GM12865 (cell line): ENCODE results near the gene CEACAM16.

Source experiments
- DNase-seq: peaks from one replicate; pipeline ENCODE4 v3.0.0; 2010; ENCODE audit warnings: low read depth
- H3K4me3 ChIP-seq: 2 replicates; pipeline ENCODE4 v1.5.1; 2011; ENCODE audit warnings: mild to moderate bottlenecking, low read depth, low read length, control low read depth
- TF ChIP-seq, protein P1 (sequence below): IDR thresholded peaks from 2 replicates; pipeline ENCODE4 v1.5.1; 2011; ENCODE audit warnings: low read length, control low read depth, low read depth, inconsistent platforms; ENCODE audit not compliant: insufficient read depth; ENCODE audit errors: missing control alignments

CEACAM16 gene

DNA sequence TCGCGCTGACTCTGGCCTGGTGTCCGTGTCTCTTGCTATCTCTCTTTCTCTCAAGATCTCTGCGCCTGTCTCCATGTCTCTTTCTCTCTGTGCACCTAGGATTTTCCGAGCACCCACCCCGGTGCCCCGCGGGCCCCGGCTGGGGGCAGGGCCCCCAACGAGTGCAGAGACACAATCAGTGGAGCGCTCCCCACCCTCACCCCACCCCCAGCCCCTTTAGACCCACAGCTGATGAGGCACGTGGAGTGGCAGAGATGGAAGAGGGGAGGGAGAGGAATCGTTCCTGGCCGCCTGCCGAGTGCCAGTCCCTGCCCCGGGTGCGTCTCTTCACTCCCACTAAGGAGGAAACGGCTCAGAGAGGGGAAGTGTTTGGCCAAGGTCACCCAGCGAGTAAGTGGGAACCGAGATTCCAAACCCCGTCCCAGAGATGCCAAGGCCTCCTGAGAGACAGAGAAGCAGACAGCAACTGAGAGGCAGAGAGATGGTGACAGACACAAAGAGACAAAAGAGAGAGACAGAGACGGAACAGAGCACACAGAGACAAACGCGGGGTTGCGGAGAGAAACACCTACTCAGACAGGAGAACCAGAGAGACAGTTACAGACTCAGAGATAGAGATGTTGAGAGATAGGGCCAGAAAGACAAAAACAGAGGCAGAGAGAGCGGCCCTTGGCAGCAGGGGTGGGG lies 48.9 kb downstream of the CEACAM16 start:
- no peak for DNase-seq
- H3K4me3 ChIP-seq: peak overlapping the region; percentile 63
- TF ChIP-seq, protein P1, sequence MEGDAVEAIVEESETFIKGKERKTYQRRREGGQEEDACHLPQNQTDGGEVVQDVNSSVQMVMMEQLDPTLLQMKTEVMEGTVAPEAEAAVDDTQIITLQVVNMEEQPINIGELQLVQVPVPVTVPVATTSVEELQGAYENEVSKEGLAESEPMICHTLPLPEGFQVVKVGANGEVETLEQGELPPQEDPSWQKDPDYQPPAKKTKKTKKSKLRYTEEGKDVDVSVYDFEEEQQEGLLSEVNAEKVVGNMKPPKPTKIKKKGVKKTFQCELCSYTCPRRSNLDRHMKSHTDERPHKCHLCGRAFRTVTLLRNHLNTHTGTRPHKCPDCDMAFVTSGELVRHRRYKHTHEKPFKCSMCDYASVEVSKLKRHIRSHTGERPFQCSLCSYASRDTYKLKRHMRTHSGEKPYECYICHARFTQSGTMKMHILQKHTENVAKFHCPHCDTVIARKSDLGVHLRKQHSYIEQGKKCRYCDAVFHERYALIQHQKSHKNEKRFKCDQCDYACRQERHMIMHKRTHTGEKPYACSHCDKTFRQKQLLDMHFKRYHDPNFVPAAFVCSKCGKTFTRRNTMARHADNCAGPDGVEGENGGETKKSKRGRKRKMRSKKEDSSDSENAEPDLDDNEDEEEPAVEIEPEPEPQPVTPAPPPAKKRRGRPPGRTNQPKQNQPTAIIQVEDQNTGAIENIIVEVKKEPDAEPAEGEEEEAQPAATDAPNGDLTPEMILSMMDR: no peak

DNA sequence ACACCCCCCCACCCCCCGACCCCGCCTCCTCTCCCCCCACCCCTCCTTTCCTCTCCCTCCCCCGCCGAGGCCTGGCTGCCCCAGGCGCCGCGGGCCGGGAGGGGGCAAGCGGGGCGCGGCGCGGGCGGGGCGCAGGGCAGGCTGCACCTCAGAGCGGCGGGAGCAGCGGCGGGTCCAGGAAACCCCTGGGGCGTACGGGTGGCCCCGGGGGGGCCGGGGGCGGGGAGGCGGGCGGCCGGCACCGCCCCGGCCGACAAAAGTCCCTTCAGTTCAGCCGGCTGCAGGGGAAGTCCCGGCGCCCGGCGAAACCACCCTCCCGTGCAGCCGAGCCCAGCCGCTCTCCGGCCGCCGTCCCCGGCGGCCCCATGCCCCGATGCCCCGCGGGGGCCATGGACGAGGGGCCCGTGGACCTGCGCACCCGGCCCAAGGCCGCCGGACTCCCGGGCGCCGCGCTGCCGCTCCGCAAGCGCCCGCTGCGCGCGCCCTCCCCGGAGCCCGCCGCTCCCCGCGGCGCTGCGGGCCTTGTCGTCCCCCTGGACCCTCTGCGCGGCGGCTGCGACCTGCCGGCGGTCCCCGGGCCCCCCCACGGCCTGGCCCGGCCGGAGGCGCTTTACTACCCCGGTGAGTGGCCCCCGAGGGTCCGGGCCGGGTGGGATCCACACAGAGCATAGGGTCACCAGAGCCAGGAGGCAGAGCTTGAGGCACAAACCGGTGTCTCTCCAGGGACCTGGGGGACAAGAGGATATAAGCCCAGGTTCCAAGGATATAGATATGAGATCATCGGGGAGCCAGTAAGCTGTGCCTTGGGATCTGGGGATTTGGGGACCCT lies 49.7 kb downstream of the CEACAM16 start, which contains the start of gene BCL3:
BCL3 (plus strand) TSS at position 283 of the 829 bp plus-strand sequence; CDS start at position 366, 83 bp downstream.
- DNase-seq: peak; percentile 81
- H3K4me3 ChIP-seq: peak within 1 kb of the TSS; percentile 79
- TF ChIP-seq, protein P1: no peak

DNA sequence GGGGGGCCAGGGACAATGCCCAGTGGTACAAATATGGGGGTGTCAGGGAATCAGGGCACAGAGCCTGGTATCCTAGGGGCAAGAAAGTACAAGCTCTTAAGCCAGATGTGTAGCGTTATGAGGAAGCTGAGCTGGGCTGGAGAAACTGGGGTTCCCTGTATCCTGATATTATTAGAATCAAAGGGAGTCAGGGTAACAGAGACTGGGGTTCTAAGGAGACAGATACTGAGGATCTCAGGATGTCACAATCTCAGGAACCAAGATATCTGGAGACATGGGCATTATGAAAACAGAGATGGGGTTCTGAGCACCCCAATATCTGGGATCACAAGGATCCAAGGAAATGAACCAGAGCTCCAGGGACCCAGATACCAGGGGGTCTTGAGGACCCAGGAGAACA lies 50.3 kb downstream of the CEACAM16 start:
- H3K4me3 ChIP-seq: peak overlapping the region; percentile 79
- TF ChIP-seq, protein P1: no peak
- no peak for DNase-seq

DNA sequence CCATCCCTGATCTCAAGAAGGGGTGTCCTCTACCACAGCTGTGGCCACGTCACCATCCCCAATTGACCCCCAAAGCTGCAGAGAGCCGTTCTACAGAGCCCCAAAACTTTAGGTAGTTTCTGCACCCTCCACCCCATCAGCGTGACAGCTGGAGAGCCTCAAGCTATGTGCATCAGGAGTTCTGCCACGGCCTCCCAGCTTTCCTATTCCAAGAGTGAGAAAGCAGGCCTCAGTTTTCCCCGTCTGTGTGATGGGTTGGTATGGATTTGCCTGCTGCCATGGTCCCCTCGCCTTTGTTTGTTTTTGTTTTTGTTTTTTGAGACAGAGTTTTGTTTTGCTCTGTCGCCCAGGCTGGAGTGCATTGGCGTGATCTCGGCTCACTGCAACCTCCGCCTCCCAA lies 51.0 kb downstream of the CEACAM16 start:
- DNase-seq: no peak
- TF ChIP-seq, protein P1: no peak
- H3K4me3 ChIP-seq: peak overlapping the region; percentile 79

DNA sequence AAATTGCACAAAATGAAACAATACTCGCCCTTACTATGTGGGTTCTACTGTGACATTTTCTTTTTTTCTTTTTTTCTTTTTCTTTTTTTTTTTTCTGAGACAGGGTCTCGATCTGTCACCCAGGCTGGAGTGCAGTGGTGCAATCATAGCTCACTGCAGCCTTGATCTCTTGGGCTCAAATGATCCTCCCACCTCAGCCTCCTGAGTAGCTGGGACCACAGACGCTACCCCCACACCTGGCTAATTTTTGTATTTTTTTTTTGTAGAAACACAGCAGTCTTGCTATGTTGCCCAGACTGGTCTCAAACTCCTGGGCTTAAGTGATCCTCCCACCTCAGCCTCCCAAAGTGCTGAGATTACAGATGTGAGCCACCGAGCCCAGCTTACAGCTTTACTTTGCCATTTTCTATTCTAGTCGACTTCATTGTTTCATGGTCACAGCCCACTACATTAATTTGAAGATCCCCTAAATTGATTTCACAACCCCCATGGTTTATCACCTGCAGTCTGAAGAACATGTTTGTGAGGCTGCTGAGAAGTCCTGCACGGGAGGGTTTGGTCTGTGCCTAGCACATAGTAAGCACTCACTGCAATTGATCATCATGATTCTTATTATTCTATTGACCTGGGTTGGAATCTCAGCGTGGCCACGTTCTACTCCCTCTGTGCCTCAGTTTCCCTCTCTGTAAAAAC lies 53.3 kb downstream of the CEACAM16 start:
- peak overlapping the region; percentile 49 for H3K4me3 ChIP-seq
- no peak for DNase-seq
- TF ChIP-seq, protein P1: no peak

DNA sequence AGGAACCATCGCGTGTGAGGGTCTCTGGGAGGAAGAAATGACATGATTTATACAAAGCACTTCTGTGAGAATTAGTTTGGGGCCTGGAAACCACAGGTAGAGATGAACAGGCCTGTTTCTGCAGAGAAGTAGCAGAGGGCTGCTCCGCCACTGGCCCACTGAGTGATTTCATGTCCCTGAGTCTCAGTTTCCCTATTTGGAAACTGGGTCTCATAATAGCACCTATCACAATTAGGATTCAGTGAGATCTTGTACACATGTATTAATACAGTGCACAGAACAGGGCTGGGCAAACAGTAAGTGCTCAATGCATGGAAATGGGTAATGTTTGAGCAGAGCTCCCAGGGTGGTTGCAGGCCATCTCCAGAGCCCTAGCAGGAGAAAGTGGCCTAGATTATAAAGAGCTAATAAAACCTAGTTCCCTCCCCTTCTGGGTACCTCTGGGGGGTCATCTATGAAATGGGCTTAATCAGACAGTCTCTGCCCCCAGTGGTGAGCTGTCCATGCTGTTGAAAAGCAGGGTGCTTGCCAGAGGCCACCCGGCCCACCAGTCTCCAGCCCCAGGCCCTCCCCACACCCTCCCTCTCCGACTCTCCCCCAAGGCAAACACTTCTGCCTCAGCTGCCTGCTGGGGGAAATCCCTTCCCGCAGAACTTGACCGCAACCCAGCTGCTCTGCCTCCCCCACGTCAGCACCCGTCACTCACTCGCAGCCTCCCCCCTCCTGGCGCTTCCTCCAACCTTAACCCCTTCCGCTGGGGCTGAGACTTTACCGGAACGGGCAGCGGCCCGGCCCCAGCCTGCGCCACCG lies 54.1 kb downstream of the CEACAM16 start:
- peak; percentile 98 for DNase-seq
- H3K4me3 ChIP-seq: peak overlapping the region; percentile 63
- TF ChIP-seq, protein P1: no peak
